Fibroblast of mammary gland (primary cell): ENCODE data around the gene ERCC5.

Experiments
- DNase-seq: peaks from one replicate; pipeline ENCODE4 v3.0.0-alpha.2; 2010; ENCODE audit warnings: low read depth
- H3K4me3 ChIP-seq: 2 replicates; pipeline ENCODE4 v1.5.1; 2011; ENCODE audit warnings: low read depth, mild to moderate bottlenecking, low read length, moderate library complexity; ENCODE audit not compliant: control insufficient read depth
- TF ChIP-seq, protein P1 (sequence below): conservative IDR thresholded peaks from 2 replicates; pipeline ENCODE4 v1.5.1; 2011; ENCODE audit warnings: low read depth, low read length, inconsistent platforms; ENCODE audit not compliant: control insufficient read depth, insufficient read depth

The ERCC5 gene

GRCh38 chr13:102812611-102813287 lies 33.1 kb upstream of the ERCC5 start:
- no peak overlapping the region for H3K4me3 ChIP-seq
- TF ChIP-seq, protein P1, sequence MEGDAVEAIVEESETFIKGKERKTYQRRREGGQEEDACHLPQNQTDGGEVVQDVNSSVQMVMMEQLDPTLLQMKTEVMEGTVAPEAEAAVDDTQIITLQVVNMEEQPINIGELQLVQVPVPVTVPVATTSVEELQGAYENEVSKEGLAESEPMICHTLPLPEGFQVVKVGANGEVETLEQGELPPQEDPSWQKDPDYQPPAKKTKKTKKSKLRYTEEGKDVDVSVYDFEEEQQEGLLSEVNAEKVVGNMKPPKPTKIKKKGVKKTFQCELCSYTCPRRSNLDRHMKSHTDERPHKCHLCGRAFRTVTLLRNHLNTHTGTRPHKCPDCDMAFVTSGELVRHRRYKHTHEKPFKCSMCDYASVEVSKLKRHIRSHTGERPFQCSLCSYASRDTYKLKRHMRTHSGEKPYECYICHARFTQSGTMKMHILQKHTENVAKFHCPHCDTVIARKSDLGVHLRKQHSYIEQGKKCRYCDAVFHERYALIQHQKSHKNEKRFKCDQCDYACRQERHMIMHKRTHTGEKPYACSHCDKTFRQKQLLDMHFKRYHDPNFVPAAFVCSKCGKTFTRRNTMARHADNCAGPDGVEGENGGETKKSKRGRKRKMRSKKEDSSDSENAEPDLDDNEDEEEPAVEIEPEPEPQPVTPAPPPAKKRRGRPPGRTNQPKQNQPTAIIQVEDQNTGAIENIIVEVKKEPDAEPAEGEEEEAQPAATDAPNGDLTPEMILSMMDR = no peak
- DNase-seq = no peak

- H3K4me3 ChIP-seq = no peak overlapping the region
- no peak for DNase-seq
- TF ChIP-seq, protein P1 = no peak
Observed at GRCh38 chr13:102814025-102814607, 31.7 kb upstream of the ERCC5 start.

- no peak for DNase-seq
- TF ChIP-seq, protein P1 = no peak
- no peak overlapping the region for H3K4me3 ChIP-seq
Observed at GRCh38 chr13:102814793-102815192, 31.0 kb upstream of the ERCC5 start.

DNA sequence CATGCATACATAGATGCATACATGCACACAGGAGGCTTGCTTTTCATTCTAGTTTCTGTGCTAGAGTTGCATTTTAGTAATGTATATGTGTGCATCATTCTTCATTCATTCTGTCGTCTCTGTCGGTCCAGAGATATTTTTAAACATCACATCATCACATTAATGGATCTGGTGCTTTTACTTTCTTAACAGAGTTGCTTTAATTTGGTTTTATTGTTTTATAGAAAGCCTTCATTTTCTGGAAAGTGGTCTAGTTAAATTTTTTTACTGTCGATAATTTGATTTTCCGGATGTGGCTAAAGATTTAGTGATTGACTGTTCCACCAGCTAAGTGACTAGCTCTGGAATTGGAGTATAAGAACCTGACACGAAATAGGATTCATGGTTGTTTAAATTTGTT lies 30.0 kb upstream of the ERCC5 start:
- DNase-seq = no peak
- TF ChIP-seq, protein P1 = no peak

DNA sequence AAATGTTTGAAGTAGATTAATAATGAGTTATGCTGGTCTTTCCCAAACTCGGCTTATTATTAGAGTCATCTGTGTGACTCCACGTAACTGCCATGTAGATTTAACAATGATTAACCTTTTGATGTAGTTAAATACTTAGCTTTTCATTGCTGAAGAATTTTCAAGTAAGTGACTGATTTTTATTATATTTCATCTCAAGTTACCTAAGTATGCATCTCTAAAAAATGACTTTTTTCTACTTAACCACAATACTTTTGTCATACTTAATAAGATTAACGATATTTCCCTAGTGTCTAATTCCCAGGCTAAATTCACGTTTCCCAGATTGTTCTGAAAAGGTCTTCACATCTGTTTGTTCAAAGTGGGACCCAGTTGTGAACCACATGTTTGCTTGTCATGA lies 29.1 kb upstream of the ERCC5 start:
- H3K4me3 ChIP-seq = no peak overlapping the region
- DNase-seq = no peak
- TF ChIP-seq, protein P1 = no peak

More for the DNA sequence above, 30.0 kb upstream of the ERCC5 start:
- H3K4me3 ChIP-seq = no peak overlapping the region

DNA sequence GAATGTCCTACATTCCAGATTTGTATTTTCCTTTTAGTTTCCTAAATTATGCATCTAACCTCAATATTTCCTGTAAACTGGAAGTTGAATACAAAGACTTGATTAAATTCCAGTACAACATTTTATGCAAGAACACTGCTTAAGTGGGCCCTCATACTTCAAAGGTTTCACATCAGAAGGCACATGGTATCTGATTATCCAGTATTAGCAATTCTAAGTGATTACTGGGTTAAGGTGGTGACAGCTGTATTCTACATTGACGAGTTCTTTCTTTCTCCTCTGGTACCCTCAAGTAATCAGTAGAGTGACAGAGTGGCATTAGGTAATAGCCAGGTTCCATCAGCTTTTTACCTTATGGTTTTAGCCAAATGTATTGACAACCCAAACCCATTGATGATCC lies 28.6 kb upstream of the ERCC5 start:
- no peak overlapping the region for H3K4me3 ChIP-seq
- TF ChIP-seq, protein P1 = no peak
- no peak for DNase-seq
